NCI-H1436 (cell line): ENCODE measurements around the gene KCNK3.
"Not testable (repeated sequence)": the region's sequence is repeated elsewhere in the genome, so short reads cannot be mapped to it uniquely, and the experiment has no call there.

ENCODE experiments used
- DNase-seq: peaks from one replicate; lab custom pipeline; 2025; lab: John Stamatoyannopoulos, UW

KCNK3 gene

DNA sequence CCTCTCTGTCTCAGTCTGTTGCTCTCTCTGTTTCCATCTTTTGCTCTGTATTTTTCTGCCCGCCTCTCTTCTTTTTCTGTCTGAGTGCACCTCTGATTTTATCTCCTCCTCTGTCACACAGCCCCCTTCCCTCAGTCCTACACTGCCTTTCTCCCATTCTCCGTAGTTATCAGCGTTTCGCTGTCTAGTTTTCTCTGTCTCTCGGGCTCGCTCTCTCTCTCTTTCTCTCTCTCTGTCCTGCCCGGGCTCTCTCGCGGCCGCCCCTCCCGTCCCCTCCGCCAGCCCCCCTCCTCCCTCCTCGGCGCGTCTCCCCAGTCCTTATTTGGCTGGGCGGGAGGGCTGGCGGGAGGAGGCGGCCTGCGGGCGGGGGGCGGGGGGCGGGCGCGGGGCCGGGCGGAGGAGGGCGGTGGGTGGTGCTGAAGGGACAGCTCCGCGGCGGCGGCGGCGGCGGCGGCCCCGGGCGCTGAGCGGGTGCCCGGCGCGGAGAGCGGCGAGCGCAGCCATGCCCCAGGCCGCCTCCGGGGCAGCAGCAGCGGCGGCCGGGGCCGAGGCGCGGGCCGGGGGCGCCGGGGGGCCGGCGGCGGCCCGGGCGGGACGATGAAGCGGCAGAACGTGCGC, at the start of gene KCNK3:
Gene KCNK3, plus strand, starts transcription at position 444 of the 618 bp plus-strand sequence. Its CDS starts 154 bp downstream, at position 598.
- DNase-seq: peak; percentile 65

DNA sequence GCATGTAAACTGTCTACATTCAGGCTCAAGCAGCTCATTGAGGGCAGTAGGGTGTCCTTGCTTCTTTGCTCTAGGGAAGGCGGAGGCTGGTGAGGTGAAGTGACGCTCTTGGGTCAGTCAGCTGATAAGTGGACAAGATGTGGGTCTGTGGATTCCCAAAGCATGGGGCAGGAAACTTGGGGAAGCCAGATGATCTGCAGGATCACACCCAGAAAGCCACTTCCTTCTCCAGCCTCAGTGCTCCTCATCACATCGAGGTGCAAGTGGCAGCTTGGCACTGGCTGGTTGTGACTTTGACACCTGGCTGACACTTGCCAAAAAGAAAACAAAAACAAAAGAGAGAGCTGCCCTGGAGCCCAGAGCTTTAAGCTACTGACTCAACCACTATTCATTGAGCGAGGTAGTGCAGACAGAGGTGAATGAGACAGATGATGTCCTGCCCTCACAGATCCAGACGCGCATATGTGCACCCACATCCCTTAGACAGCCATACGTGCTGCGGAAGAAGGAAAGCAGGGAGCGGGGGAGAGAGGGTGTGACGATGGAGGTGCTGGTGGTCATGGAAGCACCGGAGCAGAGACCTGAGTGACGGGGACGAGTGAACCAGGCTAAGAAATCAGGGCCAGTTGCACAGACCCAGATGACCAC, 48.2 kb upstream of the KCNK3 start:
- no peak for DNase-seq

- DNase-seq: no peak
Measured at GRCh38 chr2:26645762-26646161, 46.8 kb upstream of the KCNK3 start.

- no peak for DNase-seq
Measured at GRCh38 chr2:26646986-26647672, 45.4 kb upstream of the KCNK3 start.

GRCh38 chr2:26647981-26648380, 44.5 kb upstream of the KCNK3 start:
- no peak for DNase-seq

DNA sequence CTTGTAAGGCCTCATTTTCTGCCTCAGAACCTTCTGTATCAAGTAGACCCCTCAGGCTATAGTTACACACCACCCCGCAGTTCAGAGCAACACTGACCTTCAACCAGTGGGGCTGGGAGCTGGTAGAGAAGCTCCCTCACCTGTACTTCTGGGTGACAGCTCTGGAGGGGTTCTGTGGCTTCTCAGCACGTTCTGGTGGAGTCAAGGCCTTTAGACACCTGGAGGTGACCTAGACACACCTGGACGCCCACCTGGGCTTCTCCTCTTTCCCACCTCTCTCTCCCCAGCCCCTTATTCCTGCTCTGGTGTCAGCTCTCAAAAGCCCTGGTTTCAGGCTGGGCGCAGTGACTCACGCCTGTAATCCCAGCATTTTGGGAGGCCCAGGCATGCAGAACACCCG, 44.0 kb upstream of the KCNK3 start:
- no peak for DNase-seq

- no peak for DNase-seq
Measured at GRCh38 chr2:26649322-26649721, 43.2 kb upstream of the KCNK3 start.

- DNase-seq: no peak
Measured at GRCh38 chr2:26649992-26650712, 42.4 kb upstream of the KCNK3 start.

GRCh38 chr2:26650713-26651469, 41.6 kb upstream of the KCNK3 start:
- DNase-seq: no peak

DNA sequence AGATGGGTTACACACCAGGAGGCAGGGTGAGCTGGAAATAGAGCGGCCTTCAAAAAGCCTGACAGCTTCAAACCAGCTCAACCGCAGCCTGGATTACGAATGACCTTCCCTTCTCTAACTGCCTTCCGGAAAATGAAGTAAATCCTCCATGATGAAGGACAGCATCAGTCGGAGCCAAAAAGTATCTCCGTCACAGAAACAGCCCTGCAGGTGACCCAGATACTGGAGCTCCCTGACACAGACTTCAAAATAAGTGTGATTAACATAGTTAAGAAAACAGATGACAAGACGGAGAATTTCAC, 41.1 kb upstream of the KCNK3 start:
- DNase-seq: no peak

GRCh38 chr2:26651799-26652198, 40.7 kb upstream of the KCNK3 start:
- DNase-seq: no peak

DNA sequence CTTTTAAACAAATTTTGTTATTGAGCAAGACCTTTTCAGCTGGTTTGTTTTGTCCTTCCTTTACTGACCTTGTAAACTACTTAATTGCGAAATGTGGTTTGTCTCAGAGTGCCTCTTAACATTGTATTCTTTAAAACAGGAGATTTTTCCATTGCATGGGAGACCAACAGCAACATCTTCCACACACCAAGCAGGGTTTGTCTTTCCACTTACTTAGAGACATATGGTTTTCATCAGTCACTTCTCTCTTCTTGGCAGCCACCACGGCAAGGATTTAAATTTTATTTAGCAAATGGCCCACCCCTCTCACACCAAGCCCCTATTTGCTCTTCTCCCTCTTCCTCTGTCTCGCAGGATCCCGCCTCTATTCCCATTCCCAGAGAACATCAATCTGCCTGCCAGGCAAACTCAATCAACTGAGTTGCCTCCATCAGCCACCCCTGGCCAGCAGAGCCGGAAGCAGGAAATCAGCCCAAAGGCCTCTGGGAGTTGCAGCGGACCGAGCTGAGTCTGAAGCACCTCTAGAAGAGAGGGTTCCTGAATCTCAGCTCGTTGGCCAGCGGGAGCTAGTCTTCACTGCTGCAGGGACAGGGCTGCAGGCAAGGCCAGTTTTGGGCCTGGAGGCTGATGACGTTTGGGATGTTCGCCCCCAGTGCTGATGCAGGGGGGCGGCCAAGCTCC, 40.0 kb upstream of the KCNK3 start:
- DNase-seq: no peak

DNA sequence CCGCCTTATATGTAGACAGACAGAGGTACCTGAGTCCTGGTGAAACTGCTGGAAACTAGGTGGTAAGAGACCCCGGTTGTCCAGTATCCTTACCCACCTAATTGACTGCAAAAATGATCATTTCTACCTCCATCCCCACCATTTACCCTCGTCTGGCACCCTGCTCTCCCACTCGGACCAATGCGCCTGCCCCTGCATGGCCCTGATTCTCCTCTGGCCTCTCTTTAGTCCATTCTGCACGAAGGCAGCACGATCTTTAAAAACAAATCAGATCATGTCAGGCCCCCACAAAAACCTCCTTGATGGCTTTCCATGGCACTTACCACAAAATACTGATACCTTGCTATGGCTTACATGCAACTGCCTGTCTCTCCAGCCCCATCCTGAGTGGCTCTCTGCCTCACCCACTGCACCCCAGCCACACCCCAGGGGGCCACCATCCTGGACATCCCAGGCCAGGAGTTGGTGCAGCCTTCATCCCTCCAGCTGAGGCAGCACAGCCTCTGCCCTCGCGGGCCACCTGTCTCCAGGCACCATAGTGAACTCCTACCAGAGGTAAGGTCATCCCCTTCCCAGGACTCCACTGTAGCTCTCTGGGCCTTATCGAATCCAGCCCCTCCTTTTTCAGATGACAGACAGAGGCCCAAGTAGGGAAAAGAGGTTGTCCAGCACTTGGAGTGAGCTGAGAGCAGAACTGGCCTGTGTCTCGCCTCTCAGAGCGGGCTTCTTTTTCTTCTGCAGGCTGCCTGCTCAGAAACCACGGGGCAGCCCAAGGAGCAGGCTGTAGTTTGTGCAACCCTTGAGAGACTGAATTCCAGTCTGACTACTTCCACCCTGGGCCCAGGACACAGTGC, 39.1 kb upstream of the KCNK3 start:
- DNase-seq: no peak

DNA sequence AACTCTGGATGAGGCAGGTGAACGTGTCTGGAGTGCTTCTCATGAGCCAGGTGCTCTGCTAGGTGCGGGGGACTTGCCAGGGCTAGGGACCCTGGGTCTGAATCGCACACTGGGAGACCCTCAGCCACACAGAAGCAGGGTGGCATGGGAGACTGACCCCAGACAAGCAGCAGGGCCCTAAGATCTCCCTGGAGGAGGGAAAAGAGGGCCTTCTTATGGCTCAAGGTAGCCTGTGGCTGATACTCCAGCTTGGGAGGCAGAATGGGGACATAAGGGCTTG, 38.5 kb upstream of the KCNK3 start:
- no peak for DNase-seq

DNA sequence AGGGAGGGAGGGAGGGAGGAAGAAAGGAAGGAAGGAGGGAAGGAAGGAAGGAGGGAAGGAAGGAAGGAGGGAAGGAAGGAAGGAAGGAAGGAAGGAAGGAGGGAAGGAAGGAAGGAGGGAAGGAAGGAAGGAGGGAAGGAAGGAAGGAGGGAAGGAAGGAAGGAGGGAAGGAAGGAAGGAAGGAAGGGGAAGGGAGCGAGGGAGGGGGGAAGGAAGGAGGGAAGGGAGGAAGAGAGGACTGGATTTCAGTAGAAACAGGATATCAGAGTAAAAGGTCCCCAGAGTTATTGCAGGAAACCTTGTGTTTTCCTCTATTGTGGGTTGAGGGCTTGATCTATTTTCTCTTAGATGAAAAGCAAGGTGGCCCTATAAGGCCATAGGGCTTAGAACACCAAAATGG, 37.4 kb upstream of the KCNK3 start:
- not testable (repeated sequence) for DNase-seq

- DNase-seq: no peak
Measured at GRCh38 chr2:26655611-26656195, 36.8 kb upstream of the KCNK3 start.

GRCh38 chr2:26657265-26657664, 35.3 kb upstream of the KCNK3 start:
- no peak for DNase-seq

- DNase-seq: no peak
Measured at GRCh38 chr2:26658691-26659346, 33.7 kb upstream of the KCNK3 start.

DNA sequence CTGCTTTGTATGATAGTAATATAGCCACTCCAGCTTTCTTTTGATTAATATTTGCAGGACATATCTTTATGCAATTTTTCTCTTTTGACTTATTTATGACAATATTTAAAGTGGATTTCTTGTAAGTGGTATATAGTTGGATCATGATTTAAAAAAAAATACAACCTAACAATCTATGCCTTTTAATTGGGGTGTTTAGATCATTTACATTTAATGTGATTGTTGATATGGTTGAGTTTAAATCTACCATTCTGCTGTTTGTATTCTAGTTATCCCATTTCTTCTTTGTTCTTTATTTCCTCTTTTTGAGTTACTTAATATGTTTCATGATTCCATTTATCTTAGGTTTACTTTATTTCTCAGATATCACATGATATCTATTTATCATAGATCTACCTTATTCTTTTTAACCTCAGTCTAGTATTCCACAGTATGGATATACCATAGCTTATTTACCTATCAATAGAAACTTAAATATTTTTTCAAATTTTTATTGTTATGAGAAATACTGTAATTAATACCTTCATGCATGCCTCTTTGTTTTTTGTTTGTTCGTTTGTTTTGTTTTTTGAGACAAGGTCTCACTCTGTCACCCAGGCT, 32.1 kb upstream of the KCNK3 start:
- no peak for DNase-seq

- DNase-seq: not testable (repeated sequence)
Measured at GRCh38 chr2:26665296-26665695, 27.2 kb upstream of the KCNK3 start.
